Keratinocyte (primary cell): ENCODE data around the gene ARMH1.

Experiments used
- EZH2 ChIP-seq: IDR thresholded peaks from one replicate; pipeline ENCODE4 v1.6.1; 2012; ENCODE audit warnings: inconsistent platforms, mild to moderate bottlenecking, low read length, moderate library complexity
- TF ChIP-seq, protein P1 (sequence below), 3 experiments: IDR thresholded peaks in 1 of 3; conservative IDR thresholded peaks in 1 of 3; optimal IDR thresholded peaks in 1 of 3; 2 replicates in 2 of 3; 3 replicates in 1 of 3; pipeline versions ENCODE3 to v1.5.1; 2011; ENCODE audit warnings: low read length in 3 of 3, mild to moderate bottlenecking in 3 of 3, moderate library complexity in 2 of 3, control low read depth in 1 of 3, inconsistent platforms in 1 of 3; ENCODE audit not compliant: insufficient read depth in 2 of 3; ENCODE audit errors: extremely low read depth in 1 of 3

DNA sequence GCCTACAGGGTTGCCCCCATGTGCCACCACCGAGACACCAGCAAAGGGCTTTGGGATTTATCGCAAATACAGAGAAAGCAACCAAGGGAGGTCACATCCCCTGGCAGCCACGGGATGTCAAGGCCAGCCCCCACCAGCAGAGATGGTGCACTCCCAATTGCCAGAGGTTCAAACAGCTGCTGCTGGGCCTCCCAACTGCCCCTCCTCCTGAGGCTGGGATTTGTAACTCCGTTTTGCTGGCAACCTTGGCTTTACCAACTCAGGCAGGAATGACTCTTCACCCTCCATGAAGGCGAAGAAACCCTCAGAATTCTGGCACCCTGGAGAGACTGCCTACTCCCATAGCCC, 11.9 kb upstream of the ARMH1 start:
- TF ChIP-seq, protein P1, sequence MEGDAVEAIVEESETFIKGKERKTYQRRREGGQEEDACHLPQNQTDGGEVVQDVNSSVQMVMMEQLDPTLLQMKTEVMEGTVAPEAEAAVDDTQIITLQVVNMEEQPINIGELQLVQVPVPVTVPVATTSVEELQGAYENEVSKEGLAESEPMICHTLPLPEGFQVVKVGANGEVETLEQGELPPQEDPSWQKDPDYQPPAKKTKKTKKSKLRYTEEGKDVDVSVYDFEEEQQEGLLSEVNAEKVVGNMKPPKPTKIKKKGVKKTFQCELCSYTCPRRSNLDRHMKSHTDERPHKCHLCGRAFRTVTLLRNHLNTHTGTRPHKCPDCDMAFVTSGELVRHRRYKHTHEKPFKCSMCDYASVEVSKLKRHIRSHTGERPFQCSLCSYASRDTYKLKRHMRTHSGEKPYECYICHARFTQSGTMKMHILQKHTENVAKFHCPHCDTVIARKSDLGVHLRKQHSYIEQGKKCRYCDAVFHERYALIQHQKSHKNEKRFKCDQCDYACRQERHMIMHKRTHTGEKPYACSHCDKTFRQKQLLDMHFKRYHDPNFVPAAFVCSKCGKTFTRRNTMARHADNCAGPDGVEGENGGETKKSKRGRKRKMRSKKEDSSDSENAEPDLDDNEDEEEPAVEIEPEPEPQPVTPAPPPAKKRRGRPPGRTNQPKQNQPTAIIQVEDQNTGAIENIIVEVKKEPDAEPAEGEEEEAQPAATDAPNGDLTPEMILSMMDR (optimal IDR thresholded peaks at IDR 0.05 in 1 of 3, IDR thresholded peaks at IDR 0.05 in 1 of 3, conservative IDR thresholded peaks at IDR 0.05 in 1 of 3; ENCODE audit: extremely low read depth in 1 of 3, insufficient read depth in 2 of 3, low read length in 3 of 3), result no peak
- TF ChIP-seq EZH2, result no peak
